Measurements from ENCODE around the gene CPSF6. TPM values are rescaled to one million over a fixed set of nuclear protein-coding genes. Genes with fewer than 3 reads are reported as not detected.
"Not testable (repeated sequence)": the region's sequence is repeated elsewhere in the genome, so short reads cannot be mapped to it uniquely, and the experiment has no call there.

Gene CPSF6
- total RNA-seq, 1 experiment from 2014 or later: 24.4 TPM

DNA sequence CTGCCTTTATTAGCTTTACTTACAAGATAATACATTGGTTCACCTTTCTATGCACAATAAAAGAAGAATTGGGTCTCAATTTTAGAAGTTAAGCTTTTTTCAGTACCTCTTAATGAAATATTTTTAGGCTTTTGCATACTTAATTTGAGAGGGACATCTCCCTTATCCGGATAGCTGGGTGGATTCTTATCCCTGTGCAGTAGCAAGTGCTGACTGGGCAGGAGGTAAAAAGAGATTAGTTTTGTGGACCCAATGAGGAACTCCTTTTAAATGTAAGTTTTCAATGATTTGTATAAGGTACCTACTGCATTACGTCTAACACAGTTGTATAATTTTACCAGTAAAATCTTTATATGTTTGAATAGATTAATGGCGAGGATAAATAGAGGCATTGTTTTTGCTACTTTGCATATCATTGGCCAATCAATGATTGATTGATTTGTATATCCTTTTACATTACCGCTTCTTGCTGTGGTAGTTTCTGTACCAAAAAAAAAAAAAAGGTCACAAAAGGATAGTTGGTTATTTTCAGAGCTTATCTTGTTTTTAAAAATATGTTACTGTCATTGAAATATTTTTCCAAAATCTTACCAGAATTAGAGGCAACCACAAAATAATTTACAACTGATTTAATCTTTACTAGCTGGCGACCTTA lies 2.2 kb downstream of the CPSF6 start:
- Histone ChIP-seq H3K36me3 (peaks cover 15% of the 10 kb centered on the region), H3K4me3 (no peak overlapping the region), H3K4me1 (replicated peaks) (peaks cover 5% of the 10 kb centered on the region), H3K27me3 (replicated peaks) (no peaks in the 10 kb centered on the region), H3K27ac (no peak overlapping the region), H3K9me3 (replicated peaks) (peaks cover 7% of the 10 kb centered on the region; the same call in 1 of the 2 replicates)
- DNase-seq (ENCODE audit: low read depth in 1 of 2, low spot score in 2 of 2): no peak

GRCh38 chr12:69243099-69244084 lies 4.0 kb downstream of the CPSF6 start:
- H3K27me3 ChIP-seq (replicated peaks): no peaks in the 10 kb centered on the region
- H3K27ac ChIP-seq: no peak overlapping the region
- peaks cover 7% of the 10 kb centered on the region; the same call in 1 of the 2 replicates for H3K9me3 ChIP-seq (replicated peaks)
- no peak overlapping the region for H3K4me3 ChIP-seq
- H3K4me1 ChIP-seq (replicated peaks): peaks cover 5% of the 10 kb centered on the region
- no peak for DNase-seq (ENCODE audit: low read depth in 1 of 2, low spot score in 2 of 2)
- H3K36me3 ChIP-seq: peaks cover 15% of the 10 kb centered on the region

DNA sequence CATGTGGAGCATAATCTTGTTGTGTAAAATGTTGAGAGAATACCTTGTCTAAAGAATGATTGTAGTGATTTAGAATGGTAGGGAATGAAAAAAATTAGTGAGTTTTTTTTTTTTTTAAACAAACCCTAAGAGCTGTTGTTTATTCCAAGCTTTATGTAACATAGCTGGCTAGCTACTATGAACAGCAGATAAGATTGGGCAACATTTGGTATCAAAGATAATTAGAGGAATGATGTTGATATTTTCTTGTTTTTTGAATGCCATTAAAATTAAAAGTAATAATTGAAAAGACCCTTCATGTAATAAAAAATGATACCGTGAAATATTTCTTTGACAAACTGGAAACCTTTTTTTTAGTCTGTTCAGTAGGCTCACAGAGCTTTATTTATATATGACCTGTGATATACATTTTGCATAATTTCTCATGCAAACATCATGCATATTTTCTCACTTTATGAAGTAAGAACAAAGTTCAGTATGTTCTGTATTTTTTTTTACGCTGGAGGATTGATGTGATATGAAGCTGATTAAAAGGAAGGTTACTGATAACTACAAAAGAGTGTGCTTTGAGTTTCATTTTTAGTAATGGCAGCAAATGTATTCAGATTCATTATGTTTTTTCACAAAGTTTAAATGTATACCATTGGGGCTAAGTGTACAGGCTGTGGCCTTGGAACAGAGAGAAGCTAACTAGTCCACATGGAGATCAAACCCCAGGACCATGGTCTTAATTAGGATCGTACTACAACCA lies 8.1 kb downstream of the CPSF6 start:
- H3K27me3 ChIP-seq (replicated peaks): no peaks in the 10 kb centered on the region
- no peak overlapping the region for H3K4me3 ChIP-seq
- DNase-seq (ENCODE audit: low read depth in 1 of 2, low spot score in 2 of 2): no peak
- H3K4me1 ChIP-seq (replicated peaks): no peaks in the 10 kb centered on the region
- H3K36me3 ChIP-seq: no peaks in the 10 kb centered on the region; the same call in 1 of the 2 replicates
- no peak overlapping the region for H3K27ac ChIP-seq
- no peaks in the 10 kb centered on the region for H3K9me3 ChIP-seq (replicated peaks)

GRCh38 chr12:69252033-69252432 lies 12.7 kb downstream of the CPSF6 start:
- Histone ChIP-seq H3K27ac (no peak overlapping the region), H3K4me3 (no peak overlapping the region), H3K9me3 (replicated peaks) (no peaks in the 10 kb centered on the region), H3K4me1 (replicated peaks) (no peaks in the 10 kb centered on the region), H3K27me3 (replicated peaks) (0 out of 2 replicates have a peak, but pooled peaks cover 2% of the 10 kb centered on the region), H3K36me3 (peaks cover 39% of the 10 kb centered on the region)
- DNase-seq (ENCODE audit: low read depth in 1 of 2, low spot score in 2 of 2): no peak

DNA sequence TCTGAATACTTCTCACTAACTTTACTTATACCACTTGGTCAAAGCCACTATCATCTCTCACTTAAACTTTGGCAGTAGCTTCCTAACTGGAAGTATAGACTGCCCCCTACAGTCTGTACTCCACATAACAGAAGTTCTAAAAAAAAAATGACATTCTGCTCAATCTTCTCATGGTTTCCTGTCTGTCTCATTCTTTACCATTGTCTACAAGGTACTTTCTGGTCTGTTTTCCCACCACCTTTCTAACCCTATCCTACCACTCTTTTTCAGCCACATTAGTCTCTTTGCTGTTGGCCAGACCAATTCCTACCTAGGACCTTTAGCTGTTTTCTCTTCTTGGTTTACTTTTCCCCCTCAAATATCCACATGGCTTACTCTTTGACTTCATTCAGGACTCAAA lies 14.7 kb downstream of the CPSF6 start:
- Histone ChIP-seq H3K27ac (no peak overlapping the region), H3K36me3 (peaks cover 59% of the 10 kb centered on the region)

GRCh38 chr12:69254862-69255261 lies 15.5 kb downstream of the CPSF6 start:
- Histone ChIP-seq H3K9me3 (replicated peaks) (no peaks in the 10 kb centered on the region), H3K27ac (no peak overlapping the region), H3K4me3 (no peak overlapping the region), H3K27me3 (replicated peaks) (0 out of 2 replicates have a peak, but pooled peaks cover 2% of the 10 kb centered on the region), H3K36me3 (peaks cover 68% of the 10 kb centered on the region), H3K4me1 (replicated peaks) (no peaks in the 10 kb centered on the region)
- no peak for DNase-seq (ENCODE audit: low read depth in 1 of 2, low spot score in 2 of 2)

More for the DNA sequence above, 14.7 kb downstream of the CPSF6 start:
- Histone ChIP-seq H3K27me3 (replicated peaks) (0 out of 2 replicates have a peak, but pooled peaks cover 2% of the 10 kb centered on the region), H3K9me3 (replicated peaks) (no peaks in the 10 kb centered on the region), H3K4me1 (replicated peaks) (no peaks in the 10 kb centered on the region), H3K4me3 (no peak overlapping the region)
- DNase-seq (ENCODE audit: low read depth in 1 of 2, low spot score in 2 of 2): peak in 1 of 2 experiments; percentile 38

DNA sequence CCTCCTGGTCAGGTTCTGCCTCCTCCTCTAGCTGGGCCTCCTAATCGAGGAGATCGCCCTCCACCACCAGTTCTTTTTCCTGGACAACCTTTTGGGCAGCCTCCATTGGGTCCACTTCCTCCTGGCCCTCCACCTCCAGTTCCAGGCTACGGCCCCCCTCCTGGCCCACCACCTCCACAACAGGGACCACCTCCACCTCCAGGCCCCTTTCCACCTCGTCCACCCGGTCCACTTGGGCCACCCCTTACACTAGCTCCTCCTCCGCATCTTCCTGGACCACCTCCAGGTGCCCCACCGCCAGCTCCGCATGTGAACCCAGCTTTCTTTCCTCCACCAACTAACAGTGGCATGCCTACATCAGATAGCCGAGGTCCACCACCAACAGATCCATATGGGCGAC lies 19.3 kb downstream of the CPSF6 start:
- H3K9me3 ChIP-seq (replicated peaks): no peaks in the 10 kb centered on the region
- no peak overlapping the region for H3K27ac ChIP-seq
- H3K27me3 ChIP-seq (replicated peaks): 0 out of 2 replicates have a peak, but pooled peaks cover 2% of the 10 kb centered on the region
- no peaks in the 10 kb centered on the region for H3K4me1 ChIP-seq (replicated peaks)
- no peak overlapping the region for H3K4me3 ChIP-seq
- no peak for DNase-seq (ENCODE audit: low read depth in 1 of 2, low spot score in 2 of 2)
- peaks cover 98% of the 10 kb centered on the region for H3K36me3 ChIP-seq

DNA sequence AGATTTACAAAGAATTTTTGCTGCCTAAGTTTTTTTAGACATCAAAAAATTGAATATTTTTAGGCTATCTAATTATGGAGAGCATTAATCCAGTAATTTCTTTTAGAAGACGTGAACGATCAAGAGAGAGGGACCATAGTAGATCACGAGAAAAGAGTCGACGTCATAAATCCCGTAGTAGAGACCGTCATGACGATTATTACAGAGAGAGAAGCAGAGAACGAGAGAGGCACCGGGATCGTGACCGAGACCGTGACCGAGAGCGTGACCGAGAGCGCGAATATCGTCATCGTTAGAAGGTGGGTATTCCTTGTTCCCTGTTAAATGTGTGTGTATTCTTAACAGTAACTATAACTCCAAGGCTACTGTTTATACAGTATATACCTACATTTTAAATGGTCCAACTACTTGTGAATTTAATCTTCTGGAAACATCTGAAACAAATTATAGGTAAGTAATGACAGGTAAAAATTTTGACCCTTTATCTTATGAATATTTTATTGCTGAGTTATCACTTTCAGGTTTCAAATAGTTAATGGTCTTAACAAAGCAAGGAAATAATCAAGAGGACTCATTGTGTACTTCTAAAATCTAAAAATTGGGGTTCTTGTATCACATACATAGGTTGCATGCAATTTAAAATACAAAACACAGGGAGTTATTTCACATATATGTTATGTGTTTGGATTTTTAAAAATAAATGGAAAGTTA lies 23.1 kb downstream of the CPSF6 start:
- Histone ChIP-seq H3K4me3 (no peak overlapping the region), H3K4me1 (replicated peaks) (peaks cover 7% of the 10 kb centered on the region), H3K27ac (no peak overlapping the region), H3K27me3 (replicated peaks) (no peaks in the 10 kb centered on the region), H3K36me3 (peaks cover 69% of the 10 kb centered on the region), H3K9me3 (replicated peaks) (no peaks in the 10 kb centered on the region)
- no peak for DNase-seq (ENCODE audit: low read depth in 1 of 2, low spot score in 2 of 2)

DNA sequence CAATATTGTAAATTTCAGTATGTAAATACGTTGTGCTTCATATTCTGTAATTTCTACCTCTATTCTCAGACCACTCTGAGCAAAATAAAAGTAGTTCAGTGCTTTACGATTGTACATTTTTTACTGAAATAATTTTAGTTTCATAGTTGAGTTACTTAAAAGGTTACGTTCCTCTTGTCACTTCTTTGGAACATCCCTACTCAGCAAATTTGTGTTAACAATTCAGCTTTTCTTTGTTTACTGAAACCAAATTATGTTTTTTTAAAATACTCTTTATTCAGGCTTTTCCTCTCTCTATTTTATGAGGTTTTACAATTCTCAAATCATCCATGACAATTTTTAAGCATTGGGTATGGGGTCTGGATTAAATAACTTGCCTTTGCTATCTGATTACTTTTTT lies 25.8 kb downstream of the CPSF6 start:
- H3K9me3 ChIP-seq (replicated peaks): no peaks in the 10 kb centered on the region
- H3K27me3 ChIP-seq (replicated peaks): no peaks in the 10 kb centered on the region
- H3K36me3 ChIP-seq: peaks cover 52% of the 10 kb centered on the region
- H3K4me1 ChIP-seq (replicated peaks): peaks cover 7% of the 10 kb centered on the region
- no peak for DNase-seq (ENCODE audit: low read depth in 1 of 2, low spot score in 2 of 2)
- H3K27ac ChIP-seq: no peak overlapping the region
- no peak overlapping the region for H3K4me3 ChIP-seq

GRCh38 chr12:69265633-69266032 lies 26.3 kb downstream of the CPSF6 start:
- not testable (repeated sequence) for H3K27ac ChIP-seq; H3K9me3 ChIP-seq (replicated peaks); H3K4me1 ChIP-seq (replicated peaks); H3K4me3 ChIP-seq; DNase-seq (ENCODE audit: low read depth in 1 of 2, low spot score in 2 of 2); H3K27me3 ChIP-seq (replicated peaks)
- H3K36me3 ChIP-seq: peaks cover 52% of the 10 kb centered on the region

DNA sequence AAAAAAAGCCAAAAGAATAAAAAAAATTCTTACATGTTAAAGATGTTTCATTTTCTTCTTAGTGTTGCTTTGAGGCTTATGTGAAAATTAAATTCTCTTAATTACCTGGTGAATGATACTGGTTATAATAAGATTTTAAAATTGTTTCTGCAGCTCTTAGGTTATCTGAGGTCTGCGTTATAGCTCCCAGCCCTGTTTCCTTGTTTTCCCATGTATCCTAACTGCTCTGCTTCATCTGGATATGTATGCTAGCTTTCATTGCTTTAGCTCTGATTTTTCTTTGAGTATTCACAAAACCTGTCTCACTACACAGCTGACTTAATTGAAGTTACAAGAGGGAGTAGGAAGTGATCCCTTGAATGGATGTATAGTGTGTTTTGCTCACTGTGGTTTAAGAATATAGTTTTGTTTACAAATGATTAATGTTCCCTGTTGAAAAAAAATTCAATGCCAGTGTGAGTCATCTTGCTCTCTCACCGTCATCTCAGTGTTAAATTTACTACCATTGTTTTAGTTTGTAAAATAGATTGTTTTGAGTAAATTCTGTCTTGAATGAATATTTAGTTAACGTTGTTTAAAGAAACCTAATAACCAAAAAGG lies 26.8 kb downstream of the CPSF6 start:
- H3K36me3 ChIP-seq: peaks cover 48% of the 10 kb centered on the region
- no peak overlapping the region for H3K4me3 ChIP-seq
- no peaks in the 10 kb centered on the region for H3K9me3 ChIP-seq (replicated peaks)
- H3K4me1 ChIP-seq (replicated peaks): peaks cover 7% of the 10 kb centered on the region
- H3K27me3 ChIP-seq (replicated peaks): no peaks in the 10 kb centered on the region
- H3K27ac ChIP-seq: no peak overlapping the region
- peak in 1 of 2 experiments; percentile 61 for DNase-seq (ENCODE audit: low read depth in 1 of 2, low spot score in 2 of 2)

DNA sequence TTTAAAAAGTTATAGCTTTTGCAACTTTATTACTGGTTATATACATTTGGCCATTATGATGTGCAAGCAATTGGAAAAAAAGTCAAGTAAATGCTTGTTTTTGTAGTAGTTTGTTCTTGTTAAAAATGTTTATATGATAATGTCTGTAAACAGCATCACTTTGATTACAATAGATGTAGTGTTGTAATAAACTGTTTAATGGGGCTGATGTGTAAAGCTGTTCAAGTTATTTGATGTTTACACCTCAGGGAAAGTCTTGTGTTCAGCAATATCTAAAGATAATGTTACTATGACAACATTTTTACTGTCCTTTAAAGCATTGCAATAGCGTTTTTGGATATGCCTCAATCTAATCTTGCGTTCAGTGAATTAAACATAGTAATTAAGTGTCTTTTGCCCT lies 30.4 kb downstream of the CPSF6 start:
- Histone ChIP-seq H3K36me3 (peaks cover 20% of the 10 kb centered on the region), H3K4me3 (no peak overlapping the region), H3K27me3 (replicated peaks) (no peaks in the 10 kb centered on the region), H3K4me1 (replicated peaks) (peaks cover 7% of the 10 kb centered on the region), H3K9me3 (replicated peaks) (no peaks in the 10 kb centered on the region), H3K27ac (no peak overlapping the region)
- no peak for DNase-seq (ENCODE audit: low read depth in 1 of 2, low spot score in 2 of 2)

DNA sequence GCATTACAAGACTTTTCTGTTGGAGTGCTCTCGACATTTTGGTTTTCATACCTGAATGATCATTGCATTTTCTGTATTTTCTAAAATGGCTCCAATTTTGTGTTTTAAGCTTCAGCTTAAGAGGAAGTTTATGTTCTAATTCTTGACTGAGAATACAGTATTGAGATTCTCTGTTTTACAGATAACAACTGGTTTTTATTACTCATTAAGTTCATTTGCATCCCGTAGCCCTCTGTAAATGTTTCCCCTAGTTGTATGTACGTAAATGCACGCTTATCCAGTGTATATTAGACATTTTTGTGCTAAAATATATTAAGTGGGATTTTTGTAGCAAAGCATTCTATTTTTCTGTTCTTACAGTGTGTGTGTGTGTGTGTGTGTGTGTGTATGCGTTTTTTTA lies 33.1 kb downstream of the CPSF6 start:
- no peak for DNase-seq (ENCODE audit: low read depth in 1 of 2, low spot score in 2 of 2)
- H3K4me1 ChIP-seq (replicated peaks): no peaks in the 10 kb centered on the region
- H3K36me3 ChIP-seq: peaks cover 20% of the 10 kb centered on the region
- H3K9me3 ChIP-seq (replicated peaks): no peaks in the 10 kb centered on the region
- H3K27me3 ChIP-seq (replicated peaks): no peaks in the 10 kb centered on the region
- H3K4me3 ChIP-seq: no peak overlapping the region
- no peak overlapping the region for H3K27ac ChIP-seq
